ENCODE measurements around the gene A4GALT. TPM values are rescaled to one million over a fixed set of nuclear protein-coding genes. Genes with fewer than 3 reads are reported as not detected.

Gene A4GALT
- total and polyA plus RNA-seq, 10 of the 15 experiments (the other 5 are each of a cell fraction or from before 2014, with no cell fraction given): 0.04 to 3.9 (median 2.3) TPM; not detected in 1

- TF ChIP-seq ATF7 (IDR thresholded peaks at IDR 0.05; ENCODE audit: low read depth): peak; percentile 66; the same call in 1 of the 2 replicates
Observed at GRCh38 chr22:42764895-42765363, 44.3 kb upstream of the A4GALT start (continued).

- no peaks in the 10 kb centered on the region for H3K79me2 ChIP-seq (ENCODE audit: control insufficient read depth, insufficient read depth, low read length)
- peak overlapping the region; percentile 15; the same call in 1 of the 2 replicates for H3K4me2 ChIP-seq (ENCODE audit: control insufficient read depth, insufficient read depth)
- ChIA-PET CTCF (interaction anchor here (1.4 to 2.0 kb wide), 3 partner anchors 11 to 270 kb away, joined by 5 to 7 read pairs (median 5); no protein-coding TSS in a partner anchor), RAD21 (ENCODE audit: unreplicated experiment) (interaction anchor here (1.0 to 2.0 kb wide), 5 partner anchors 11 to 108 kb away, joined by 3 to 24 read pairs (median 12); no protein-coding TSS in a partner anchor), SMC1A (ENCODE audit: uncharacterized antibody, unreplicated experiment) (interaction anchor here (0.6 to 2.2 kb wide), 9 partner anchors 9 to 161 kb away, joined by 3 to 13 read pairs (median 4); no protein-coding TSS in a partner anchor), POLR2A (interaction anchor here (2.6 kb wide), 1 partner anchor 10 kb away, joined by 26 read pairs; no protein-coding TSS in a partner anchor)
- no peaks in the 10 kb centered on the region for H4K20me1 ChIP-seq (ENCODE audit: control insufficient read depth, insufficient read depth)
- ATAC-seq (no peak), DNase-seq (ENCODE audit: low read depth, low spot score) (no peak), FAIRE-seq (no peak)
- in situ Hi-C loops (cut with MboI) (no loop called here), intact Hi-C loops (cut with micrococcal nuclease; ENCODE audit: unreplicated experiment) (loop anchor here (2.0 kb wide), 1 partner anchor 47 kb away; no protein-coding TSS in a partner anchor)
- TF ChIP-seq SKIL (IDR thresholded peaks at IDR 0.05; ENCODE audit: low read depth, poor library complexity, severe bottlenecking) (no peak), WRNIP1 (IDR thresholded peaks at IDR 0.05; ENCODE audit: borderline replicate concordance, low read depth, low read length) (no peak), USF1 (IDR thresholded peaks at IDR 0.05; ENCODE audit: borderline replicate concordance, extremely low read length, insufficient read depth, low read depth, low read length) (peak; percentile 30), TAF1 (IDR thresholded peaks at IDR 0.05; ENCODE audit: borderline replicate concordance, low read depth, low read length) (no peak), ATF2 (IDR thresholded peaks at IDR 0.05; ENCODE audit: low read length) (no peak)
- no peaks in the 10 kb centered on the region; a peak in 1 of 4 replicates for H3K27me3 ChIP-seq (replicated peaks in 1 of 2; ENCODE audit: control insufficient read depth in 2 of 2, insufficient read depth in 2 of 2, low read length in 1 of 2)
- H3K36me3 ChIP-seq (ENCODE audit: control insufficient read depth in 2 of 2, insufficient read depth in 2 of 2, low read length in 1 of 2): no peaks in the 10 kb centered on the region
- 54% methylated on average over 13 of the region's 13 CpGs for WGBS (ENCODE audit: insufficient coverage, insufficient replicate concordance, low lambda C conversion rate, missing lambda C conversion rate)
- peak overlapping the region; percentile 60; the same call in 1 of the 2 replicates for H3K27ac ChIP-seq (ENCODE audit: control insufficient read depth, insufficient read depth)
- H3K9me3 ChIP-seq (replicated peaks; ENCODE audit: control insufficient read depth, insufficient read depth, low read length): no peaks in the 10 kb centered on the region
- H2AFZ ChIP-seq (ENCODE audit: control insufficient read depth, low read depth, low read length): no peak overlapping the region
- H3K4me3 ChIP-seq: no peak overlapping the region
- no peak overlapping the region for H3K9ac ChIP-seq (ENCODE audit: control insufficient read depth, insufficient read depth, low read length)
- no TSS peak for BruUV-seq (replicated peaks)
- peaks cover 29% of the 10 kb centered on the region for H3K4me1 ChIP-seq (ENCODE audit: control insufficient read depth, insufficient read depth, low read length)
Observed at GRCh38 chr22:42763965-42764480, 43.4 kb upstream of the A4GALT start.
